Right cardiac atrium (tissue), 5 donors: ENCODE results near the gene WWC1. TPM values are rescaled to one million over a fixed set of nuclear protein-coding genes. Genes with fewer than 3 reads are reported as not detected.

Source experiments
- ATAC-seq, 2 donors: fragments of 200-7000 bp; cut with Tn5 transposase; one replicate each; pipeline versions ENCODE4 v1.8.0 to v1.9.1; 2020; ENCODE audit warnings: moderate library complexity in 2 of 2, mild to moderate bottlenecking in 1 of 2
- DNase-seq, 3 donors: peaks; one replicate each; pipeline ENCODE4 v3.0.0-alpha.2; 2020
- H3K27ac ChIP-seq: one replicate; pipeline ENCODE4 v1.5.1; 2013; ENCODE audit warnings: mild to moderate bottlenecking, low read length, control low read depth, moderate library complexity
- H3K27me3 ChIP-seq: one replicate; pipeline ENCODE4 v1.6.1; 2013; ENCODE audit not compliant: control insufficient read depth, insufficient read depth
- H3K4me1 ChIP-seq: one replicate; pipeline ENCODE4 v1.6.1; 2013; ENCODE audit warnings: low read length; ENCODE audit not compliant: control insufficient read depth, insufficient read depth
- H3K4me3 ChIP-seq: one replicate; pipeline ENCODE4 v1.5.1; 2013; ENCODE audit warnings: low read length, control low read depth
- H3K9me3 ChIP-seq: one replicate; pipeline ENCODE4 v1.6.1; 2013; ENCODE audit warnings: low read length; ENCODE audit not compliant: control insufficient read depth
- WGBS: extraction: QIAGEN DNeasy Blood & Tissue Kit; methylation state at CpG from one replicate; pipeline ENCODE4 v1.1.7; 2013; 5-methylcytosine and 5-hydroxymethylcytosine counted together
- intact Hi-C, 4 donors: fragments of 100-400 bp; cut with DNase I; formaldehyde crosslinking; loops; one replicate each; pipeline versions ENCODE4 v1.11.0 to v1.14.0; 2022 to 2023
- polyA plus RNA-seq: library from polyadenylated mRNA; stranded (reverse); fragments of 200-250 nt; gene quantifications from one replicate; pipeline ENCODE4 v1.2.3, GENCODE V29; 2013
- total RNA-seq, 4 donors: library from RNA; stranded (reverse); fragmentation: NEBNext Ultra II Directional; extraction: Animal tissue kit (Norgen Biotek cat#: 25700); gene quantifications; one replicate each; pipeline ENCODE4 v1.2.1, GENCODE V29; 2021
- donor health status: healthy with polysubstance abuse.
- donor health status: DM: no; HTN: yes; CAD: no.
- donor health status: DM: no; HTN: no; CAD: no.
- donor health status: DM: no; HTN: yes; CAD: no; lungs with severe emphysema.
- donor health status: DM: yes; HTN: yes; CAD: no.

The WWC1 gene
- total and polyA plus RNA-seq, 5 donors = 0.45 to 1.7 (median 1.0) TPM

DNA sequence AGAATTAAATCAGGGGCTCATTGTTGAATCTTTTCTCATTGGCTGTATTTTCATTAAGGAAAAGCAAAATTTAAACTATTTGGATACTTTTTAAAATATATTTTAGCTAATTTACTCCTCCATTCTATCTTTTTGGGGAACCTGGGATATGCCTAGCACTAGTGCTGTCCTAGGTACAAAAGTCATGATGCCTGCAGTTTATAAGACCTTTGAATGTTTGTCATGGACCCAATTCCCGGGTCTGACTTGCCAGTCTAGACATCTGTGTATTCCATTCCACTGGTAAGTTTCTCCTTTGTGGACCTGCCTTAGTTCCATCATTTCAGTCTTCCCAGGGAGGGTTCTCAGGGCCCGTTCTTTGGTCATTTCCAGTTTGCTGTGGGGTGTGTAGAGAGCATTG, 63.0 kb downstream of the WWC1 start:
- no peak overlapping the region for H3K27ac ChIP-seq
- no peaks in the 10 kb centered on the region for H3K4me1 ChIP-seq
- no peaks in the 10 kb centered on the region for H3K9me3 ChIP-seq
- no peaks in the 10 kb centered on the region for H3K27me3 ChIP-seq
- ATAC-seq = no peak
- WGBS = 86% methylated on average over 2 of the region's 2 CpGs
- no peak for DNase-seq
- H3K4me3 ChIP-seq = no peak overlapping the region
- intact Hi-C loops = no loop called here

DNA sequence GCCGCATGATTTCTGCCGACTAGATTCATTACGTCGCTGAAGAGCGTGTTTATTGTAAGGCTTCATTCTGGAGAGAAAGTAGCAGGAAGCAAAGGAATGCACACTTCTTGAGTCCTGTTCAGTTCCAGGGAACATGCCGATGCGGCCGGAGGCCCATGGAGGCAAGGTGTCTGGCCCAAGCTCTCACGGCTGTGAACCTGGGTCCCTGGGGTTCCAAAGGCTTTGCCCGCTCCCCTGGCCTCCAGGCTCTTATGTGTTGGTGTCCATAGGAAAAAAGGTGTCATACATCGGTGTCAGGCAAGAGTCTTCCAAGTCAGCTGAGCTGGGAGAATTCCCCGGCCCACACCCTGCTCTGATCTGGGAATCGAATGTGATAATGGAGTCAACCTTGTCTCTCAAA, 64.7 kb downstream of the WWC1 start:
- no peak for DNase-seq
- no peak for ATAC-seq
- Histone ChIP-seq H3K4me1 (no peaks in the 10 kb centered on the region), H3K4me3 (no peak overlapping the region), H3K27me3 (no peaks in the 10 kb centered on the region), H3K27ac (no peak overlapping the region), H3K9me3 (no peaks in the 10 kb centered on the region)
- WGBS = 89% methylated on average over 13 of the region's 13 CpGs
- intact Hi-C loops = no loop called here

GRCh38 chr5:168356592-168356991, 65.1 kb downstream of the WWC1 start:
- Histone ChIP-seq H3K4me1 (no peaks in the 10 kb centered on the region), H3K27ac (no peak overlapping the region), H3K27me3 (no peaks in the 10 kb centered on the region), H3K9me3 (no peaks in the 10 kb centered on the region), H3K4me3 (no peak overlapping the region)
- intact Hi-C loops = no loop called here
- ATAC-seq (no peak), DNase-seq (no peak)
- 84% methylated on average over 4 of the region's 4 CpGs for WGBS

- 72% methylated on average over 3 of the region's 3 CpGs for WGBS
- Histone ChIP-seq H3K4me1 (no peaks in the 10 kb centered on the region), H3K4me3 (no peak overlapping the region), H3K27me3 (no peaks in the 10 kb centered on the region), H3K27ac (no peak overlapping the region), H3K9me3 (no peaks in the 10 kb centered on the region)
- intact Hi-C loops = no loop called here
- ATAC-seq = no peak
- no peak for DNase-seq
Measured at GRCh38 chr5:168357876-168358275, 66.4 kb downstream of the WWC1 start.

DNA sequence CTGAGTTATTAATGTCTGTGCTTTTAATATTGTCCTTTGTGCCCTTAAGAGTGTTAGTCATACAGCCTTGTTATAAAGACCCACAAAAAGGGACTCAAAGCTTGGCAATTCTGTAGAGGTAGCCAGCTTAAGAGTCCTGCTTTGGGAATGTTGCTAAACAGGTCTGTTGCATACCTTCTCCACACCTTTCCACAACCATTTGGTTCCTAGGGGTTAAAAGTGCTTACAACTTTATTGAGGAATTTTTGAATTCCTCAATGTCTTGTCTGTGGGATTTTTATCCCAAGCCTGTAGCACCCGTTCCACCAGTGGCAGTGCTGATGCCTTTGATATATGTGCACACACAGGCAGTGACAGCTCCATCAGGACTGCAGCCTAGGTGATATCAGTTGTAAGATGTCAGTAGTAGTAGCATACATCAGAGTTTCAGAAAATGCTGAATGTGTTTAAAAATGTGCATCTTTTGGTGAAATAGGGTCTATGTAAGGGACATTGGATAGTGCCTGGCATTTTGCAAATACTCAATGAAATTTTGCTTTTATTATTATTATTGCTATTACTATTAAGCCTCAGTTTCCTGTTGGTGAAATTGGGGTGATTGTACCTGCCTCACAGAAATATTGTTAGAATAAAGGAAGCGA, 68.5 kb downstream of the WWC1 start:
- ATAC-seq = no peak
- WGBS = 70% methylated on average over 2 of the region's 2 CpGs
- H3K4me1 ChIP-seq = peaks cover 3% of the 10 kb centered on the region
- intact Hi-C loops = no loop called here
- no peak overlapping the region for H3K27ac ChIP-seq
- H3K4me3 ChIP-seq = no peak overlapping the region
- no peaks in the 10 kb centered on the region for H3K9me3 ChIP-seq
- H3K27me3 ChIP-seq = no peaks in the 10 kb centered on the region
- no peak for DNase-seq

GRCh38 chr5:168360521-168361285, 69.3 kb downstream of the WWC1 start:
- ATAC-seq = no peak
- 82% methylated on average over 3 of the region's 3 CpGs for WGBS
- Histone ChIP-seq H3K9me3 (no peaks in the 10 kb centered on the region), H3K4me1 (peaks cover 3% of the 10 kb centered on the region), H3K4me3 (no peak overlapping the region), H3K27ac (no peak overlapping the region), H3K27me3 (no peaks in the 10 kb centered on the region)
- no peak for DNase-seq
- intact Hi-C loops = no loop called here

DNA sequence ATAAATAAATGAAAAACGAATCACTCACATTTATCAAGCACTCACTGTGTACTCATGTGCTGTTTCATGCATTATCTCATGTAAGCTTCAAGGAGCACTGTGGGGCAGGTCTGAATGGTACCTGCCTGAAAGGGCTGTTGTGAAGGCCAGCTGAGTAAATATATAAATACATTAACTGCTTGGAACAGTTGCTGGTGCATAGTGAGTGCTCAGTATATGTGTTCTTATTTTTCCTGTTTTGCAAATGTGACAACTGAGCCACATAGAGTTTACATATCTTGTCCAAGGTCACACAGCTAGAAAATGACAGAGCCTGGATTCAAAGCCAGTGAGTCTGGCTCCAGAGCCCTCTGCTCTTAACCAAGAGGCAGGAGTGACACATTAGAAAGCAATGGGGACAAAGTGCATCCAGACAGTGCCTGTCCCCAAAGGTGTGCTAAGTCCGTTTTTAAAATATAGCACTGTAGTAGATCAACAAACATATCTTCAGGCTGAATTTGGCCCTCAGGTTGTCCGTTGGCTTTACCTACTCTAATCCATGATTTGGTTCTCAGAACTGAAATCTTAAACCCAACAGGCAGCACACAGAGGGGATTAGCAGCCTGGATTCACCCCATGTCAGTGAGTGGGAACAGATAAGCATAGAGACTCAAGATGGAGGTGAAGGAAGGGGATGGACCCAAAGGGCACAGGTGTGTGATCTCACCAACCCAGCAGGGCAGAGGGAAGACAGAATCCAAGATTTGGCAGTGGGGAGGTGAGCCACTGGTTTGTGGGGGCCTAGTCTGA, 70.8 kb downstream of the WWC1 start:
- ATAC-seq (no peak), DNase-seq (no peak)
- Histone ChIP-seq H3K9me3 (no peaks in the 10 kb centered on the region), H3K27me3 (no peaks in the 10 kb centered on the region), H3K4me3 (no peak overlapping the region), H3K27ac (no peak overlapping the region), H3K4me1 (peaks cover 3% of the 10 kb centered on the region)
- 74% methylated on average over 3 of the region's 3 CpGs for WGBS
- intact Hi-C loops = no loop called here

- DNase-seq (no peak), ATAC-seq (no peak)
- 80% methylated on average over 11 of the region's 11 CpGs for WGBS
- Histone ChIP-seq H3K4me3 (no peak overlapping the region), H3K4me1 (peaks cover 3% of the 10 kb centered on the region), H3K27ac (no peak overlapping the region), H3K9me3 (no peaks in the 10 kb centered on the region), H3K27me3 (no peaks in the 10 kb centered on the region)
- intact Hi-C loops = no loop called here
Measured at GRCh38 chr5:168364151-168364661, 72.8 kb downstream of the WWC1 start.

GRCh38 chr5:168364750-168365550, 73.5 kb downstream of the WWC1 start:
- peak; percentile 43 to 64 (median 52) for DNase-seq
- ATAC-seq = peak; percentile 76 to 78
- WGBS = 35% methylated on average over 12 of the region's 12 CpGs

GRCh38 chr5:168365581-168366081, 74.2 kb downstream of the WWC1 start:
- DNase-seq (peak; percentile 58 to 68 (median 67)), ATAC-seq (peak; percentile 79 to 83)
- Histone ChIP-seq H3K4me1 (peaks cover 3% of the 10 kb centered on the region), H3K27me3 (no peaks in the 10 kb centered on the region), H3K9me3 (no peaks in the 10 kb centered on the region), H3K27ac (no peak overlapping the region), H3K4me3 (no peak overlapping the region)
- WGBS = 44% methylated on average over 10 of the region's 10 CpGs
- intact Hi-C loops = no loop called here

More at GRCh38 chr5:168364750-168365550, 73.5 kb downstream of the WWC1 start:
- H3K9me3 ChIP-seq = no peaks in the 10 kb centered on the region
- H3K27me3 ChIP-seq = no peaks in the 10 kb centered on the region
- H3K27ac ChIP-seq = no peak overlapping the region
- intact Hi-C loops = no loop called here
- H3K4me1 ChIP-seq = peaks cover 3% of the 10 kb centered on the region
- H3K4me3 ChIP-seq = no peak overlapping the region
